DOHH2 (cell line): Measurements from ENCODE around the gene HSF2BP.
"Not testable (repeated sequence)": the region's sequence is repeated elsewhere in the genome, so short reads cannot be mapped to it uniquely, and the experiment has no call there.

Experiments used
- H3F3A ChIP-seq: fragments of 200-600 bp; sonication (generic), shearing (Covaris generic); 2 replicates; pipeline ENCODE4 v1.6.0; 2016; ENCODE audit warnings: antibody characterized with exemption, mild to moderate bottlenecking; ENCODE audit not compliant: control insufficient read depth, insufficient read depth
- H3K27ac ChIP-seq: fragments of 200-600 bp; sonication (generic); 2 replicates; pipeline ENCODE4 v1.5.1; 2014; ENCODE audit warnings: low read depth, mild to moderate bottlenecking, low read length, moderate library complexity
- H3K27me3 ChIP-seq: fragments of 200-600 bp; sonication (generic); 2 replicates; pipeline ENCODE4 v1.6.1; 2014; ENCODE audit warnings: mild to moderate bottlenecking, low read length, mixed read lengths; ENCODE audit not compliant: control insufficient read depth
- H3K36me3 ChIP-seq: fragments of 200-600 bp; sonication (generic); 2 replicates; pipeline ENCODE4 v1.6.1; 2014; ENCODE audit warnings: mild to moderate bottlenecking, low read length, moderate library complexity, mixed read lengths; ENCODE audit not compliant: control insufficient read depth
- H3K4me1 ChIP-seq: fragments of 200-600 bp; sonication (generic); 2 replicates; pipeline ENCODE4 v1.6.1; 2014; ENCODE audit warnings: mild to moderate bottlenecking, low read length, mixed read lengths; ENCODE audit not compliant: control insufficient read depth
- H3K4me2 ChIP-seq: fragments of 200-600 bp; sonication (generic); 2 replicates; pipeline ENCODE4 v1.6.0; 2014; ENCODE audit warnings: mild to moderate bottlenecking, low read length, moderate library complexity
- H3K4me3 ChIP-seq: fragments of 200-600 bp; sonication (generic); 2 replicates; pipeline ENCODE4 v1.5.1; 2014; ENCODE audit warnings: mild to moderate bottlenecking, low read length, mixed read lengths
- H3K79me2 ChIP-seq: fragments of 200-600 bp; sonication (generic); 2 replicates; pipeline ENCODE4 v1.6.1; 2014; ENCODE audit warnings: mild to moderate bottlenecking, low read length, mixed read lengths; ENCODE audit not compliant: control insufficient read depth
- H3K9me2 ChIP-seq: fragments of 200-600 bp; sonication (generic); replicated peaks from 2 replicates; pipeline ENCODE4 v1.6.1; 2014; ENCODE audit warnings: mild to moderate bottlenecking, low read length, mixed read lengths; ENCODE audit not compliant: control insufficient read depth
- H3K9me3 ChIP-seq: fragments of 200-600 bp; sonication (generic); 2 replicates; pipeline ENCODE4 v1.6.1; 2014; ENCODE audit warnings: antibody characterized with exemption, low read length, mixed read lengths; ENCODE audit not compliant: control insufficient read depth, insufficient read depth
- H4K20me1 ChIP-seq: fragments of 200-600 bp; sonication (generic); 2 replicates; pipeline ENCODE4 v1.6.0; 2014; ENCODE audit warnings: low read depth, mild to moderate bottlenecking, antibody characterized with exemption, low read length, moderate library complexity; ENCODE audit not compliant: control insufficient read depth, insufficient read depth
- CTCF ChIP-seq: fragments of 200-600 bp; sonication (generic); IDR thresholded peaks from one replicate; pipeline ENCODE4 v1.5.1; 2014; ENCODE audit warnings: antibody characterized with exemption, mild to moderate bottlenecking, low read depth, low read length; ENCODE audit not compliant: poor library complexity, severe bottlenecking
- EZH2phosphoT487 ChIP-seq: fragments of 200-600 bp; sonication (generic); IDR thresholded peaks from 2 replicates; pipeline ENCODE4 v1.6.1; 2017; ENCODE audit warnings: borderline replicate concordance, mild to moderate bottlenecking, antibody characterized with exemption, low read length, moderate library complexity, mixed read lengths

The HSF2BP gene

GRCh38 chr21:43699933-43700599, 40.8 kb upstream of the HSF2BP start:
- H3K36me3 ChIP-seq, result peaks cover 12% of the 10 kb centered on the region
- no peak overlapping the region for H3K4me3 ChIP-seq
- H3K9me3 ChIP-seq, result no peaks in the 10 kb centered on the region
- H3K9me2 ChIP-seq, result no peaks in the 10 kb centered on the region
- H3K27me3 ChIP-seq, result peaks cover 9% of the 10 kb centered on the region; the same call in 1 of the 2 replicates
- no peak overlapping the region for H3K27ac ChIP-seq
- no peak overlapping the region for H3K4me2 ChIP-seq
- no peaks in the 10 kb centered on the region for H3K79me2 ChIP-seq
- no peak for TF ChIP-seq CTCF
- no peak for TF ChIP-seq EZH2phosphoT487
- H4K20me1 ChIP-seq, result no peaks in the 10 kb centered on the region
- no peaks in the 10 kb centered on the region for H3K4me1 ChIP-seq
- H3F3A ChIP-seq, result peaks cover 10% of the 10 kb centered on the region

- H3K27ac ChIP-seq, H3K9me2 ChIP-seq, H3K27me3 ChIP-seq, H4K20me1 ChIP-seq, H3K4me3 ChIP-seq, H3F3A ChIP-seq, H3K4me2 ChIP-seq, H3K4me1 ChIP-seq, H3K79me2 ChIP-seq, H3K9me3 ChIP-seq: not testable (repeated sequence)
- peaks cover 18% of the 10 kb centered on the region for H3K36me3 ChIP-seq
These were observed 40.1 kb upstream of the HSF2BP start for GRCh38 chr21:43699492-43699777.

GRCh38 chr21:43697758-43698643, 38.7 kb upstream of the HSF2BP start:
- no peaks in the 10 kb centered on the region for H3K4me1 ChIP-seq
- no peak overlapping the region for H3K27ac ChIP-seq
- H3K4me2 ChIP-seq, result no peak overlapping the region
- H3K79me2 ChIP-seq, result no peaks in the 10 kb centered on the region
- peaks cover 4% of the 10 kb centered on the region; the same call in 1 of the 2 replicates for H3K27me3 ChIP-seq
- H3F3A ChIP-seq, result peaks cover 10% of the 10 kb centered on the region
- H3K4me3 ChIP-seq, result no peak overlapping the region
- H4K20me1 ChIP-seq, result no peaks in the 10 kb centered on the region
- no peaks in the 10 kb centered on the region for H3K9me2 ChIP-seq
- no peak for TF ChIP-seq CTCF
- no peak for TF ChIP-seq EZH2phosphoT487
- peaks cover 32% of the 10 kb centered on the region for H3K36me3 ChIP-seq
- no peaks in the 10 kb centered on the region for H3K9me3 ChIP-seq

GRCh38 chr21:43696214-43696613, 36.9 kb upstream of the HSF2BP start:
- Histone ChIP-seq H4K20me1 (no peaks in the 10 kb centered on the region), H3K9me3 (no peaks in the 10 kb centered on the region), H3K27me3 (no peaks in the 10 kb centered on the region), H3K4me2 (no peak overlapping the region), H3K36me3 (peaks cover 50% of the 10 kb centered on the region), H3K79me2 (no peaks in the 10 kb centered on the region), H3K27ac (no peak overlapping the region), H3F3A (peaks cover 10% of the 10 kb centered on the region), H3K9me2 (no peaks in the 10 kb centered on the region), H3K4me3 (no peak overlapping the region), H3K4me1 (no peaks in the 10 kb centered on the region)
- no peak for TF ChIP-seq CTCF
- no peak for TF ChIP-seq EZH2phosphoT487
